ENCODE measurements around the gene SEC24D. TPM values are rescaled to one million over a fixed set of nuclear protein-coding genes. Genes with fewer than 3 reads are reported as not detected.

Gene SEC24D
- total RNA-seq, 3 donors from 2014 or later, result 24.5 to 63.6 (median 50.8) TPM

DNA sequence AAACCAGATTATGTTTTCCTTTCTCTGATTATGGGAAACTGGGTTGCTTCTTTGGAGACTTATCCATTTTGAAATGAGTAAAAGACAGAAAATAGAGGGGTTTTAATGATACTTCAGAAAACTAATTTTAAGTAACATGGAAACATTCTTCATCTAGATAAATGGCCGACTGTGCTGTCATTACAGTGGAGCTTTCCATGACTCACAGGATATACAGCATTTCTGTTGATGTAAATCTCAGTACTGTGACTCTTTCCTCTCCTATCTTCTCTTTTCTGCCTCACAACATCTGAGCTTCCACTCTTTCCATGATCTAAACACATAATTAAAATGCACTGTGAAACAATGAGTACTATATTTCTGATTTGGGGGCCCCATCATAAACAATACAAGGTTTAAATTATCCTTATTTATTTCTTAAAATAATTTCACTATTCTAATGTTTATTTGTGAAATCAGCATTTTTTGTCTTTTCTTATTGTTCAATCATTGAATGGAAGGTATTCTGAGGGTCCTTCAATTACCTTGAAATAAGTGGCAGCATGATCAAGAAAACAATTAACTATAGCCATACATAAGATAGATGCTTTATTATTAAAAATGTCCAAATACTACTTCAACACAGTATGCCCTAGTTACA, 19.3 kb downstream of the SEC24D start:
- DNase-seq (ENCODE audit: low spot score in 2 of 2), result no peak
- Histone ChIP-seq H3K4me3 (no peak overlapping the region), H3K27me3 (no peaks in the 10 kb centered on the region), H3K36me3 (peaks cover 4% of the 10 kb centered on the region), H3K9me3 (no peaks in the 10 kb centered on the region), H3K27ac (no peak overlapping the region), H3K4me1 (no peaks in the 10 kb centered on the region)
- no peak for TF ChIP-seq CTCF (IDR thresholded peaks at IDR 0.05)
- TF ChIP-seq POLR2A (IDR thresholded peaks at IDR 0.05), result no peak
- TF ChIP-seq POLR2AphosphoS5 (IDR thresholded peaks at IDR 0.05), result no peak
- intact Hi-C loops (cut with DNase I; ENCODE audit: low total_unique reads), result no loop called here

DNA sequence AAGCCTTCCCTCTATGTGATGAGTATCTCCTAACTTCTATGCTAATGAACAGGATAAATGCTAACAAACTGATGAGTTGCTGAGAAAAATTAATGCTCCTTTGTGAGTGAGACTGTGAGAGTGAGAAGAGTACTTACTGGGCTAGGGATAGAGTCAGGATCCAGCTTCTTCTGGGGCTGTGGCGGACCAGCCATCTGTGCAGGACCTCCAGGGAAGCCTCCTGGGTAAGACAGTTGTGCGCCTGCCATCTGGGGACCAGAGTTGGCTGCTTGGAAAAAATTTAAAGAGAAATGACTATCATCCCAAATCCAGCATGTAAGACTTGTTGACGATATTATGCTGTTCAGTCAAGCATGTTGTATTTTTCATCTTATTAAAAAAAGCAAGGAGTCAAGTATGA, 21.0 kb downstream of the SEC24D start:
- TF ChIP-seq CTCF (IDR thresholded peaks at IDR 0.05) (no peak), POLR2A (IDR thresholded peaks at IDR 0.05) (no peak), POLR2AphosphoS5 (IDR thresholded peaks at IDR 0.05) (no peak)
- no peaks in the 10 kb centered on the region for H3K9me3 ChIP-seq
- no peak overlapping the region for H3K27ac ChIP-seq
- H3K4me1 ChIP-seq, result no peaks in the 10 kb centered on the region
- H3K36me3 ChIP-seq, result peaks cover 4% of the 10 kb centered on the region
- intact Hi-C loops (cut with DNase I; ENCODE audit: low total_unique reads), result no loop called here
- H3K27me3 ChIP-seq, result no peaks in the 10 kb centered on the region
- no peak for DNase-seq (ENCODE audit: low spot score in 2 of 2)
- H3K4me3 ChIP-seq, result no peak overlapping the region

GRCh38 chr4:118814058-118814457, 21.9 kb downstream of the SEC24D start:
- no peak for DNase-seq (ENCODE audit: low spot score in 2 of 2)
- Histone ChIP-seq H3K27ac (no peak overlapping the region), H3K4me3 (no peak overlapping the region), H3K27me3 (no peaks in the 10 kb centered on the region), H3K9me3 (no peaks in the 10 kb centered on the region), H3K36me3 (peaks cover 4% of the 10 kb centered on the region), H3K4me1 (no peaks in the 10 kb centered on the region)
- intact Hi-C loops (cut with DNase I; ENCODE audit: low total_unique reads), result no loop called here
- no peak for TF ChIP-seq POLR2AphosphoS5 (IDR thresholded peaks at IDR 0.05)

- Histone ChIP-seq H3K27ac (no peak overlapping the region), H3K9me3 (no peaks in the 10 kb centered on the region), H3K4me3 (no peak overlapping the region), H3K27me3 (no peaks in the 10 kb centered on the region), H3K4me1 (no peaks in the 10 kb centered on the region), H3K36me3 (peaks cover 4% of the 10 kb centered on the region)
- no peak for DNase-seq (ENCODE audit: low spot score in 2 of 2)
- intact Hi-C loops (cut with DNase I; ENCODE audit: low total_unique reads), result no loop called here
- no peak for TF ChIP-seq POLR2AphosphoS5 (IDR thresholded peaks at IDR 0.05)
- no peak for TF ChIP-seq POLR2A (IDR thresholded peaks at IDR 0.05)
- TF ChIP-seq CTCF (IDR thresholded peaks at IDR 0.05), result no peak
Observed at GRCh38 chr4:118813561-118813960, 22.4 kb downstream of the SEC24D start.

- H3K27me3 ChIP-seq, result no peaks in the 10 kb centered on the region
- H3K4me1 ChIP-seq, result no peaks in the 10 kb centered on the region
- peaks cover 4% of the 10 kb centered on the region for H3K36me3 ChIP-seq
- H3K9me3 ChIP-seq, result no peaks in the 10 kb centered on the region
- no peak for DNase-seq (ENCODE audit: low spot score in 2 of 2)
- TF ChIP-seq POLR2A (IDR thresholded peaks at IDR 0.05) (no peak), POLR2AphosphoS5 (IDR thresholded peaks at IDR 0.05) (no peak), CTCF (IDR thresholded peaks at IDR 0.05) (no peak)
- no peak overlapping the region for H3K4me3 ChIP-seq
- H3K27ac ChIP-seq, result peak overlapping the region; percentile 74 to 79
- intact Hi-C loops (cut with DNase I; ENCODE audit: low total_unique reads), result no loop called here
Observed at GRCh38 chr4:118811832-118812231, 24.1 kb downstream of the SEC24D start.

Data from breast epithelium (tissue), 4 donors.